B cell (primary cell): Measurements from ENCODE around the gene PACRG.

Experiments used
- CTCF ChIP-seq: fragments of 200-600 bp; IDR thresholded peaks from one replicate; pipeline ENCODE4 v1.8.0; 2022; ENCODE audit warnings: antibody characterized with exemption, mild to moderate bottlenecking
- EZH2 ChIP-seq: IDR thresholded peaks from 2 replicates; pipeline ENCODE4 v1.6.1; 2012; ENCODE audit warnings: borderline replicate concordance, low read depth, mild to moderate bottlenecking, moderate library complexity, low read length; ENCODE audit not compliant: insufficient read depth, poor library complexity, severe bottlenecking

- TF ChIP-seq CTCF (no peak), EZH2 (no peak)
Measured at GRCh38 chr6:162785632-162786242, 58.0 kb downstream of the PACRG start.
